Measurements from ENCODE around the gene UBAP2L. TPM values are rescaled to one million over a fixed set of nuclear protein-coding genes. Genes with fewer than 3 reads are reported as not detected.

Gene UBAP2L
- total RNA-seq, 1 experiment from 2014 or later, result 265 TPM

DNA sequence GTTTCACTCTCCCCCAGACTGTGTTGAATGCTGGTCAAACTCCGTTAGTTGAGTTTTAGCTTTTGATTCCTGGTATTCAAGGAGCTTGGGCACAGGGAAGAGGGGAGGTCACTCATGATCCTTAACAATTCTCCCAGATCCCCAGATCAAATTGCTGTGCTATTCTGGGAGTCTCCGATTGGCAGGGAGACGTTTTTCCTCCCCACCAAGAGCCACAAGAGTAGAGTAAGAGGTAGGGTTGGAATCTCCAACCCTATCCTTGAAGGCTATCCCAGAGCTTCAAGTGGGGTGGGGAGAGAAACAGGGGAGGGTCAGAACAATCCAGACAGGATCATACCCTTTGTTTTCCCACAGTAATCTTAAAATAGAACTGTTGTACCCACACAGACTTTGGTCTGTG is 28.3 kb upstream of the UBAP2L start:
- no peak overlapping the region for H2BK120ac ChIP-seq (ENCODE audit: low read depth, low read length, poor library complexity, severe bottlenecking)
- no CpG with 5 or more reads among the region's 3 CpGs for WGBS (ENCODE audit: extremely low coverage, insufficient read length, low lambda C conversion rate)
- H3K27ac ChIP-seq (ENCODE audit: insufficient read length, low read depth, low read length), result no peak overlapping the region
- peaks cover 9% of the 10 kb centered on the region; the same call in 1 of the 2 replicates for H3K4me1 ChIP-seq (ENCODE audit: insufficient read depth, low read length)
- H3K79me2 ChIP-seq (ENCODE audit: insufficient read depth, low read length), result no peaks in the 10 kb centered on the region
- DNase-seq, result no peak
- Mint-ChIP-seq H3K9me3 (no peaks in the 10 kb centered on the region), H3K4me1 (peaks cover 25 to 27% of the 10 kb centered on the region in 2 experiments), H3K4me3 (no peak overlapping the region), H3K27me3 (ENCODE audit: low read depth) (peaks cover 5% of the 10 kb centered on the region; the same call in 1 of the 2 replicates), H3K27ac (no peak overlapping the region), H3K36me3 (ENCODE audit: insufficient read depth in 1 of 3, low read depth in 3 of 3) (no peaks in the 10 kb centered on the region)
- TF ChIP-seq, protein P1, sequence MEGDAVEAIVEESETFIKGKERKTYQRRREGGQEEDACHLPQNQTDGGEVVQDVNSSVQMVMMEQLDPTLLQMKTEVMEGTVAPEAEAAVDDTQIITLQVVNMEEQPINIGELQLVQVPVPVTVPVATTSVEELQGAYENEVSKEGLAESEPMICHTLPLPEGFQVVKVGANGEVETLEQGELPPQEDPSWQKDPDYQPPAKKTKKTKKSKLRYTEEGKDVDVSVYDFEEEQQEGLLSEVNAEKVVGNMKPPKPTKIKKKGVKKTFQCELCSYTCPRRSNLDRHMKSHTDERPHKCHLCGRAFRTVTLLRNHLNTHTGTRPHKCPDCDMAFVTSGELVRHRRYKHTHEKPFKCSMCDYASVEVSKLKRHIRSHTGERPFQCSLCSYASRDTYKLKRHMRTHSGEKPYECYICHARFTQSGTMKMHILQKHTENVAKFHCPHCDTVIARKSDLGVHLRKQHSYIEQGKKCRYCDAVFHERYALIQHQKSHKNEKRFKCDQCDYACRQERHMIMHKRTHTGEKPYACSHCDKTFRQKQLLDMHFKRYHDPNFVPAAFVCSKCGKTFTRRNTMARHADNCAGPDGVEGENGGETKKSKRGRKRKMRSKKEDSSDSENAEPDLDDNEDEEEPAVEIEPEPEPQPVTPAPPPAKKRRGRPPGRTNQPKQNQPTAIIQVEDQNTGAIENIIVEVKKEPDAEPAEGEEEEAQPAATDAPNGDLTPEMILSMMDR (conservative IDR thresholded peaks at IDR 0.05), result no peak
- no peak overlapping the region for H4K8ac ChIP-seq (replicated peaks; ENCODE audit: insufficient read length, low read depth, low read length)
- no peak overlapping the region for H2BK20ac ChIP-seq (ENCODE audit: low read depth, low read length, poor library complexity, severe bottlenecking)
- H3K4ac ChIP-seq (ENCODE audit: low read depth, low read length), result no peak overlapping the region
- H3K23me2 ChIP-seq (ENCODE audit: insufficient read length, low read depth, low read length, poor library complexity, severe bottlenecking), result no peaks in the 10 kb centered on the region
- H3K9ac ChIP-seq (ENCODE audit: extremely low read depth, insufficient read length, low read length), result no peak overlapping the region
- no peaks in the 10 kb centered on the region for H4K20me1 ChIP-seq (ENCODE audit: control insufficient read depth, insufficient read depth, insufficient read length)
- no peak overlapping the region for H3K18ac ChIP-seq (ENCODE audit: insufficient read length, low read depth, low read length)
- H3K9me3 ChIP-seq (ENCODE audit: control insufficient read depth, low read depth, low read length), result no peaks in the 10 kb centered on the region
- H4K91ac ChIP-seq (ENCODE audit: insufficient read length, low read depth, low read length), result no peak overlapping the region
- no peak overlapping the region for H3K56ac ChIP-seq (ENCODE audit: insufficient read length, low read depth, low read length)
- no peak overlapping the region for H4K5ac ChIP-seq (ENCODE audit: insufficient read length, low read depth, low read length)
- H2BK5ac ChIP-seq (ENCODE audit: insufficient read length, low read length), result no peak overlapping the region
- no peak overlapping the region for H3T11ph ChIP-seq (ENCODE audit: low read length)
- H3K27me3 ChIP-seq (ENCODE audit: insufficient read depth, low read length), result no peaks in the 10 kb centered on the region; the same call in 1 of the 2 replicates
- no peak overlapping the region for H2AK5ac ChIP-seq (ENCODE audit: insufficient read length, low read length)
- no peak overlapping the region for H2AFZ ChIP-seq (ENCODE audit: low read length)
- no peaks in the 10 kb centered on the region for H3K79me1 ChIP-seq (ENCODE audit: insufficient read depth, low read depth, low read length, poor library complexity, severe bottlenecking)
- no peak overlapping the region for H2BK15ac ChIP-seq (ENCODE audit: low read depth, low read length)
- H3K4me2 ChIP-seq (ENCODE audit: insufficient read depth, insufficient read length, low read length), result no peak overlapping the region
- H2BK12ac ChIP-seq (ENCODE audit: insufficient read length, low read depth, low read length), result no peak overlapping the region
- H3K23ac ChIP-seq (ENCODE audit: insufficient read length, low read depth, low read length), result no peak overlapping the region
- H3K14ac ChIP-seq (ENCODE audit: insufficient read depth, low read length), result no peak overlapping the region

Measured in H9 (cell line).